HepG2 (cell line): ENCODE data around the gene OVCA2. TPM values are rescaled to one million over a fixed set of nuclear protein-coding genes. Genes with fewer than 3 reads are reported as not detected.
A peak's percentile ranks its signal among the peaks of the same experiment; 100 is the strongest.

ENCODE experiments used
- DMAP1 ChIP-seq: IDR thresholded peaks from 2 replicates; pipeline ENCODE4 v1.6.1; 2016
- ELF4 ChIP-seq: sonication (generic); formaldehyde crosslinking; IDR thresholded peaks from 2 replicates; pipeline ENCODE4 v1.5.0; 2020; ENCODE audit warnings: missing genetic modification reagents, mild to moderate bottlenecking, moderate library complexity, borderline replicate concordance
- ERF ChIP-seq: IDR thresholded peaks from 2 replicates; pipeline ENCODE4 v1.6.1; 2018; ENCODE audit warnings: missing biosample characterization, missing genetic modification reagents
- FOXM1 ChIP-seq: sonication (generic); formaldehyde crosslinking; IDR thresholded peaks from 2 replicates; pipeline ENCODE4 v1.5.0; 2020; ENCODE audit warnings: missing genetic modification reagents
- HDAC1 ChIP-seq: sonication (generic); formaldehyde crosslinking; IDR thresholded peaks from 2 replicates; pipeline ENCODE4 v1.5.1; 2020; ENCODE audit warnings: mild to moderate bottlenecking, missing genetic modification reagents
- HOXA9 ChIP-seq: sonication (generic); formaldehyde crosslinking; IDR thresholded peaks from 2 replicates; pipeline ENCODE4 v1.8.1; 2022; ENCODE audit warnings: missing genetic modification reagents, mild to moderate bottlenecking, moderate library complexity, borderline replicate concordance
- JDP2 ChIP-seq: sonication (generic); formaldehyde crosslinking; IDR thresholded peaks from 2 replicates; pipeline ENCODE4 v1.8.1; 2022; ENCODE audit warnings: missing genetic modification reagents, borderline replicate concordance
- MXD4 ChIP-seq: IDR thresholded peaks from 2 replicates; pipeline ENCODE4 v1.6.1; 2016; ENCODE audit warnings: mild to moderate bottlenecking, missing biosample characterization, missing genetic modification reagents
- PAF1 ChIP-seq: IDR thresholded peaks from 2 replicates; pipeline ENCODE4 v1.6.1; 2016; ENCODE audit warnings: missing genetic modification reagents, missing compliant biosample characterization
- SOX6 ChIP-seq, 2 experiments: fragments of 450-650 bp in 1 of 2; sonication (generic) in 1 of 2; formaldehyde crosslinking in 1 of 2; IDR thresholded peaks; 2 replicates each; pipeline versions ENCODE4 v1.4.0 to v1.6.1; 2017 to 2020; ENCODE audit warnings: antibody characterized with exemption in 1 of 2, mild to moderate bottlenecking in 1 of 2, missing genetic modification reagents in 1 of 2
- ZNF101 ChIP-seq: sonication (generic); formaldehyde crosslinking; IDR thresholded peaks from 2 replicates; pipeline ENCODE4 v1.4.0; 2020; ENCODE audit warnings: mild to moderate bottlenecking, low read depth, missing genetic modification reagents, borderline replicate concordance
- ZNF430 ChIP-seq: sonication (generic); formaldehyde crosslinking; IDR thresholded peaks from 2 replicates; pipeline ENCODE4 v1.9.0; 2021; ENCODE audit warnings: mild to moderate bottlenecking, missing genetic modification reagents
- ZNF547 ChIP-seq: sonication (generic); formaldehyde crosslinking; IDR thresholded peaks from 2 replicates; pipeline ENCODE4 v1.5.1; 2020; ENCODE audit warnings: mild to moderate bottlenecking, missing genetic modification reagents
- polyA plus RNA-seq, 8 experiments: library from polyadenylated mRNA; depleted of rRNA in 3 of 8; stranded (reverse) in 7 of 8; unstranded in 1 of 8; fragments of >200 nt; fragmentation: Illumina TruSeq in 4 of 8; extraction: Trizol in 4 of 8; gene quantifications; 2 replicates each; pipeline versions ENCODE4 v1.2.1 to v1.2.3, GENCODE V29; 2011 to 2016; ENCODE audit warnings: low read depth in 4 of 8, missing spikeins in 1 of 8, mixed read lengths in 1 of 8; ENCODE audit not compliant: insufficient read depth in 1 of 8
- total RNA-seq, 5 experiments: library from RNA; depleted of rRNA; stranded (reverse); fragments of >200 nt; fragmentation: Illumina TruSeq; extraction: Trizol; gene quantifications; 2 replicates each; pipeline ENCODE4 v1.2.3, GENCODE V29; 2016; ENCODE audit warnings: low read depth in 1 of 5
- TF ChIP-seq, protein P1 (sequence below): sonication (generic); formaldehyde crosslinking; IDR thresholded peaks from 2 replicates; pipeline ENCODE4 v1.5.0; 2020; ENCODE audit warnings: mild to moderate bottlenecking, missing genetic modification reagents, borderline replicate concordance
- TF ChIP-seq, protein P2 (sequence below): sonication (generic); formaldehyde crosslinking; IDR thresholded peaks from 2 replicates; pipeline ENCODE4 v1.5.1; 2020; ENCODE audit warnings: missing genetic modification reagents, mild to moderate bottlenecking, borderline replicate concordance
- TF ChIP-seq, protein P3 (sequence below): sonication (generic); formaldehyde crosslinking; IDR thresholded peaks from 2 replicates; pipeline ENCODE4 v1.9.0; 2022; ENCODE audit warnings: low read depth, missing genetic modification reagents
- TF ChIP-seq, protein P4 (sequence below): sonication (generic); formaldehyde crosslinking; IDR thresholded peaks from 2 replicates; pipeline ENCODE4 v1.5.0; 2020; ENCODE audit warnings: mild to moderate bottlenecking, missing genetic modification reagents, moderate library complexity
- TF ChIP-seq, protein P5 (sequence below): sonication (generic); formaldehyde crosslinking; IDR thresholded peaks from 2 replicates; pipeline ENCODE4 v1.4.0; 2020; ENCODE audit warnings: mild to moderate bottlenecking, missing genetic modification reagents

Gene OVCA2
- total and polyA plus RNA-seq, 2 of the 13 experiments (the other 11 are each of a cell fraction or from before 2014, with no cell fraction given), result 23.7 to 28.2 TPM

DNA sequence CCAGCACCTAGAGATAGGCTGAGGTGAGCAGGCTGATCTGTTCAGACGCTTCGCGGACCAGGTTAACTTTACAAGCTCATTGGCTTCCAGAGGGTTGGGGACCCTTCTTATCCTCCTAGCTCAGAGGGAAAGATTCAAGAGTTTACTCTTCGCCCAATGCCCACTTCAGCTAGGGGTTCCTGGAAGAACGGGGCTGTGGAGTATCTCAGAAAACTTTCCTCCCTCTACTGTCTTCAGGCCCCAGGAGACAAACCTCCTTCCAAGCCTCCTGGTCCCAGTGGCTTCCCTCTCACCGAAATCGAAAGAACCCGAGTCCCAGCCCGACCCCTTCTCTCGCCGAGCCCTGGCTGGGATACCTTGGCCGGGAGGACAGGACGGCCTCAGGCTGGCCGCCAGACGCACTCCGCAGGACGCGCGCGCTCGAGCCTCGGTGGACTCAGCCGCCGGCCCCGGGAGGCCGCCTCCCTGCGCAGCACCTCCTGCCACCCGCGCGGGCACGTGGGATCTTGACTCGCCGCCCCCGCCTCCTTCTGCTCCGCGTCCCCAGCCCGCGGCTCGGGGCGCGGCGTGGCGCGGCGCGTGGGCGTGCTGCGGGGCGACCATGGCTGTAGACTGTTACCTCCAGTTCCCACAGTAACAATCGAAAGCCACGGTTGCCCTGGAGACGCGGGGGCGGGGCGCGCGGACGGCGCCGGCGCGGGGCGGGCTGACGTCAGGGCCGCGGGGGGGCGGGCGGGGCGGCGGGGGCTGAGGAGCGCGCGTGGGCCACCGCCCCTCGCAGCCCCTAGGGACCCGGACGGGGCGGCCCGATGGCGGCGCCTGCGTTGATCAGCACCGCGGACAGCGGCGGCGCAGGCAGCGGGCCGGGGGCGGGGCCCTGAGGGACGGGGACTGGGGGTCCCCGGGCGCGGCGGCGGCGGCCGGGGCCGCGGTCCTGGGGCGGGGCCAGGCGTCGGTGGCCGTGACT lies 7.8 kb downstream of the OVCA2 start (continued):
- TF ChIP-seq, protein P1, sequence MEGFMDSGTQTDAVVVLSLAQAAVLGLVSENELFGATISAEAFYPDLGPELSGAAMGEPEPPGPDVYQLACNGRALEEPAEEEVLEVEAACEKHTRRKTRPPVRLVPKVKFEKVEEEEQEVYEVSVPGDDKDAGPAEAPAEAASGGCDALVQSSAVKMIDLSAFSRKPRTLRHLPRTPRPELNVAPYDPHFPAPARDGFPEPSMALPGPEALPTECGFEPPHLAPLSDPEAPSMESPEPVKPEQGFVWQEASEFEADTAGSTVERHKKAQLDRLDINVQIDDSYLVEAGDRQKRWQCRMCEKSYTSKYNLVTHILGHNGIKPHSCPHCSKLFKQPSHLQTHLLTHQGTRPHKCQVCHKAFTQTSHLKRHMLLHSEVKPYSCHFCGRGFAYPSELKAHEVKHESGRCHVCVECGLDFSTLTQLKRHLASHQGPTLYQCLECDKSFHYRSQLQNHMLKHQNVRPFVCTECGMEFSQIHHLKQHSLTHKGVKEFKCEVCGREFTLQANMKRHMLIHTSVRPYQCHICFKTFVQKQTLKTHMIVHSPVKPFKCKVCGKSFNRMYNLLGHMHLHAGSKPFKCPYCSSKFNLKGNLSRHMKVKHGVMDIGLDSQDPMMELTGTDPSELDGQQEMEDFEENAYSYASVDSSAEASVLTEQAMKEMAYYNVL (CRISPR knock-in tag), result no peak
- TF ChIP-seq, protein P2, sequence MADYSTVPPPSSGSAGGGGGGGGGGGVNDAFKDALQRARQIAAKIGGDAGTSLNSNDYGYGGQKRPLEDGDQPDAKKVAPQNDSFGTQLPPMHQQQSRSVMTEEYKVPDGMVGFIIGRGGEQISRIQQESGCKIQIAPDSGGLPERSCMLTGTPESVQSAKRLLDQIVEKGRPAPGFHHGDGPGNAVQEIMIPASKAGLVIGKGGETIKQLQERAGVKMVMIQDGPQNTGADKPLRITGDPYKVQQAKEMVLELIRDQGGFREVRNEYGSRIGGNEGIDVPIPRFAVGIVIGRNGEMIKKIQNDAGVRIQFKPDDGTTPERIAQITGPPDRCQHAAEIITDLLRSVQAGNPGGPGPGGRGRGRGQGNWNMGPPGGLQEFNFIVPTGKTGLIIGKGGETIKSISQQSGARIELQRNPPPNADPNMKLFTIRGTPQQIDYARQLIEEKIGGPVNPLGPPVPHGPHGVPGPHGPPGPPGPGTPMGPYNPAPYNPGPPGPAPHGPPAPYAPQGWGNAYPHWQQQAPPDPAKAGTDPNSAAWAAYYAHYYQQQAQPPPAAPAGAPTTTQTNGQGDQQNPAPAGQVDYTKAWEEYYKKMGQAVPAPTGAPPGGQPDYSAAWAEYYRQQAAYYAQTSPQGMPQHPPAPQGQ, result no peak
- TF ChIP-seq, protein P3, sequence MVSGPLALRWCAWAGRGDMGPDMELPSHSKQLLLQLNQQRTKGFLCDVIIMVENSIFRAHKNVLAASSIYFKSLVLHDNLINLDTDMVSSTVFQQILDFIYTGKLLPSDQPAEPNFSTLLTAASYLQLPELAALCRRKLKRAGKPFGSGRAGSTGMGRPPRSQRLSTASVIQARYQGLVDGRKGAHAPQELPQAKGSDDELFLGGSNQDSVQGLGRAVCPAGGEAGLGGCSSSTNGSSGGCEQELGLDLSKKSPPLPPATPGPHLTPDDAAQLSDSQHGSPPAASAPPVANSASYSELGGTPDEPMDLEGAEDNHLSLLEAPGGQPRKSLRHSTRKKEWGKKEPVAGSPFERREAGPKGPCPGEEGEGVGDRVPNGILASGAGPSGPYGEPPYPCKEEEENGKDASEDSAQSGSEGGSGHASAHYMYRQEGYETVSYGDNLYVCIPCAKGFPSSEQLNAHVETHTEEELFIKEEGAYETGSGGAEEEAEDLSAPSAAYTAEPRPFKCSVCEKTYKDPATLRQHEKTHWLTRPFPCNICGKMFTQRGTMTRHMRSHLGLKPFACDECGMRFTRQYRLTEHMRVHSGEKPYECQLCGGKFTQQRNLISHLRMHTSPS (CRISPR knock-in tag), result no peak
- no peak for TF ChIP-seq SOX6 (IDR thresholded peaks at IDR 0.05)
- TF ChIP-seq SOX6 (CRISPR knock-in tag; IDR thresholded peaks at IDR 0.05), result no peak
- TF ChIP-seq ZNF547, result 0 out of 2 replicates have a peak, but pooled peaks have one; percentile 20
- no peak for TF ChIP-seq ZNF430 (CRISPR knock-in tag)
- peak; percentile 21; the same call in 1 of the 2 replicates for TF ChIP-seq HOXA9 (CRISPR knock-in tag)
- TF ChIP-seq PAF1 (CRISPR knock-in tag), result no peak
- peak; percentile 20; the same call in 1 of the 2 replicates for TF ChIP-seq HDAC1 (CRISPR knock-in tag)
- TF ChIP-seq ZNF101 (CRISPR knock-in tag), result no peak
- TF ChIP-seq, protein P4, sequence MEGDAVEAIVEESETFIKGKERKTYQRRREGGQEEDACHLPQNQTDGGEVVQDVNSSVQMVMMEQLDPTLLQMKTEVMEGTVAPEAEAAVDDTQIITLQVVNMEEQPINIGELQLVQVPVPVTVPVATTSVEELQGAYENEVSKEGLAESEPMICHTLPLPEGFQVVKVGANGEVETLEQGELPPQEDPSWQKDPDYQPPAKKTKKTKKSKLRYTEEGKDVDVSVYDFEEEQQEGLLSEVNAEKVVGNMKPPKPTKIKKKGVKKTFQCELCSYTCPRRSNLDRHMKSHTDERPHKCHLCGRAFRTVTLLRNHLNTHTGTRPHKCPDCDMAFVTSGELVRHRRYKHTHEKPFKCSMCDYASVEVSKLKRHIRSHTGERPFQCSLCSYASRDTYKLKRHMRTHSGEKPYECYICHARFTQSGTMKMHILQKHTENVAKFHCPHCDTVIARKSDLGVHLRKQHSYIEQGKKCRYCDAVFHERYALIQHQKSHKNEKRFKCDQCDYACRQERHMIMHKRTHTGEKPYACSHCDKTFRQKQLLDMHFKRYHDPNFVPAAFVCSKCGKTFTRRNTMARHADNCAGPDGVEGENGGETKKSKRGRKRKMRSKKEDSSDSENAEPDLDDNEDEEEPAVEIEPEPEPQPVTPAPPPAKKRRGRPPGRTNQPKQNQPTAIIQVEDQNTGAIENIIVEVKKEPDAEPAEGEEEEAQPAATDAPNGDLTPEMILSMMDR (CRISPR knock-in tag), result no peak
- TF ChIP-seq DMAP1 (CRISPR knock-in tag), result no peak
- TF ChIP-seq FOXM1, result no peak
- TF ChIP-seq JDP2 (CRISPR knock-in tag), result no peak
- no peak for TF ChIP-seq ELF4 (CRISPR knock-in tag)
- no peak for TF ChIP-seq ERF (CRISPR knock-in tag)
- TF ChIP-seq, protein P5, sequence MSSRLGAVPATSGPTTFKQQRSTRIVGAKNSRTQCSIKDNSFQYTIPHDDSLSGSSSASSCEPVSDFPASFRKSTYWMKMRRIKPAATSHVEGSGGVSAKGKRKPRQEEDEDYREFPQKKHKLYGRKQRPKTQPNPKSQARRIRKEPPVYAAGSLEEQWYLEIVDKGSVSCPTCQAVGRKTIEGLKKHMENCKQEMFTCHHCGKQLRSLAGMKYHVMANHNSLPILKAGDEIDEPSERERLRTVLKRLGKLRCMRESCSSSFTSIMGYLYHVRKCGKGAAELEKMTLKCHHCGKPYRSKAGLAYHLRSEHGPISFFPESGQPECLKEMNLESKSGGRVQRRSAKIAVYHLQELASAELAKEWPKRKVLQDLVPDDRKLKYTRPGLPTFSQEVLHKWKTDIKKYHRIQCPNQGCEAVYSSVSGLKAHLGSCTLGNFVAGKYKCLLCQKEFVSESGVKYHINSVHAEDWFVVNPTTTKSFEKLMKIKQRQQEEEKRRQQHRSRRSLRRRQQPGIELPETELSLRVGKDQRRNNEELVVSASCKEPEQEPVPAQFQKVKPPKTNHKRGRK (CRISPR knock-in tag), result no peak
- TF ChIP-seq MXD4 (CRISPR knock-in tag), result no peak
